Measurements from ENCODE around the gene BBS1. TPM values are rescaled to one million over a fixed set of nuclear protein-coding genes. Genes with fewer than 3 reads are reported as not detected.
"Not testable (repeated sequence)": the region's sequence is repeated elsewhere in the genome, so short reads cannot be mapped to it uniquely, and the experiment has no call there.

BBS1 gene
- total RNA-seq, 1 donor from 2014 or later, result 54.7 TPM

- Mint-ChIP-seq H3K27me3 (ENCODE audit: low read depth) (peaks cover 15% of the 10 kb centered on the region), H3K4me3 (no peak overlapping the region), H3K27ac (ENCODE audit: unreplicated experiment) (no peak overlapping the region), H3K36me3 (ENCODE audit: low read depth) (no peaks in the 10 kb centered on the region), H3K9me3 (no peaks in the 10 kb centered on the region), H3K4me1 (peaks cover 12% of the 10 kb centered on the region)
- no peak for DNase-seq (ENCODE audit: low read depth, low spot score)
- no peak for TF ChIP-seq CTCF (conservative IDR thresholded peaks at IDR 0.05)
Observed at GRCh38 chr11:66570079-66570849, 59.8 kb downstream of the BBS1 start.

GRCh38 chr11:66570850-66571180, 60.4 kb downstream of the BBS1 start:
- H3K4me1 Mint-ChIP-seq, result peaks cover 12% of the 10 kb centered on the region
- no peaks in the 10 kb centered on the region for H3K9me3 Mint-ChIP-seq
- H3K27ac Mint-ChIP-seq (ENCODE audit: unreplicated experiment), result no peak overlapping the region
- peaks cover 15% of the 10 kb centered on the region for H3K27me3 Mint-ChIP-seq (ENCODE audit: low read depth)
- no peaks in the 10 kb centered on the region for H3K36me3 Mint-ChIP-seq (ENCODE audit: low read depth)
- no peak overlapping the region for H3K4me3 Mint-ChIP-seq
- no peak for DNase-seq (ENCODE audit: low read depth, low spot score)
- no peak for TF ChIP-seq CTCF (conservative IDR thresholded peaks at IDR 0.05)

GRCh38 chr11:66579017-66579606, 68.7 kb downstream of the BBS1 start:
- H3K27me3 Mint-ChIP-seq (ENCODE audit: low read depth), result peaks cover 13% of the 10 kb centered on the region
- H3K36me3 Mint-ChIP-seq (ENCODE audit: low read depth), result peaks cover 5% of the 10 kb centered on the region
- H3K9me3 Mint-ChIP-seq, result peaks cover 6% of the 10 kb centered on the region
- H3K4me1 Mint-ChIP-seq, result peaks cover 7% of the 10 kb centered on the region
- TF ChIP-seq CTCF (conservative IDR thresholded peaks at IDR 0.05), result peak; percentile 85
- no peak overlapping the region for H3K4me3 Mint-ChIP-seq
- peak; percentile 93 for DNase-seq (ENCODE audit: low read depth, low spot score)
- no peak overlapping the region for H3K27ac Mint-ChIP-seq (ENCODE audit: unreplicated experiment)

- Mint-ChIP-seq H3K4me3 (no peak overlapping the region), H3K36me3 (ENCODE audit: low read depth) (peaks cover 5% of the 10 kb centered on the region), H3K4me1 (peaks cover 7% of the 10 kb centered on the region), H3K27me3 (ENCODE audit: low read depth) (peaks cover 6% of the 10 kb centered on the region), H3K9me3 (peaks cover 6% of the 10 kb centered on the region), H3K27ac (ENCODE audit: unreplicated experiment) (no peak overlapping the region)
- no peak for DNase-seq (ENCODE audit: low read depth, low spot score)
- TF ChIP-seq CTCF (conservative IDR thresholded peaks at IDR 0.05), result no peak
Observed at GRCh38 chr11:66580803-66581202, 70.4 kb downstream of the BBS1 start.

GRCh38 chr11:66581261-66581660, 70.8 kb downstream of the BBS1 start:
- peaks cover 7% of the 10 kb centered on the region for H3K4me1 Mint-ChIP-seq
- H3K27me3 Mint-ChIP-seq (ENCODE audit: low read depth), result peaks cover 6% of the 10 kb centered on the region
- TF ChIP-seq CTCF (conservative IDR thresholded peaks at IDR 0.05), result no peak
- no peak overlapping the region for H3K4me3 Mint-ChIP-seq
- no peak overlapping the region for H3K27ac Mint-ChIP-seq (ENCODE audit: unreplicated experiment)
- no peak for DNase-seq (ENCODE audit: low read depth, low spot score)
- peaks cover 5% of the 10 kb centered on the region for H3K36me3 Mint-ChIP-seq (ENCODE audit: low read depth)
- H3K9me3 Mint-ChIP-seq, result peaks cover 7% of the 10 kb centered on the region

GRCh38 chr11:66582565-66583147, 72.2 kb downstream of the BBS1 start:
- not testable (repeated sequence) for H3K27me3 Mint-ChIP-seq (ENCODE audit: low read depth); H3K4me3 Mint-ChIP-seq; H3K27ac Mint-ChIP-seq (ENCODE audit: unreplicated experiment); H3K4me1 Mint-ChIP-seq; H3K36me3 Mint-ChIP-seq (ENCODE audit: low read depth); DNase-seq (ENCODE audit: low read depth, low spot score)
- H3K9me3 Mint-ChIP-seq, result peaks cover 11% of the 10 kb centered on the region

Measured in neural crest cell (in vitro differentiated cells).